SK-N-SH treated with all-trans-retinoic acid at 6 μM for 48 hours (cell line): ENCODE data around the gene FEN1.

ENCODE experiments used
- ATAC-seq: fragments of 200-7000 bp; cut with Tn5 transposase; 3 replicates; pipeline ENCODE4 v1.9.1; 2020; ENCODE audit warnings: mild to moderate bottlenecking, moderate library complexity
- ARNTL ChIP-seq: fragments of 450-650 bp; formaldehyde crosslinking; IDR thresholded peaks from 2 replicates; pipeline ENCODE4 v1.5.0; 2020; ENCODE audit warnings: low read depth, mild to moderate bottlenecking, moderate library complexity, borderline replicate concordance
- BACH2 ChIP-seq: fragments of 250-450 bp; sonication (Bioruptor Pico); IDR thresholded peaks from 2 replicates; pipeline ENCODE4 v1.9.0; 2021; ENCODE audit warnings: mild to moderate bottlenecking, borderline replicate concordance
- CSDC2 ChIP-seq: fragments of 250-450 bp; sonication (Bioruptor Pico); IDR thresholded peaks from 2 replicates; pipeline ENCODE4 v1.5.0; 2020; ENCODE audit warnings: mild to moderate bottlenecking, moderate library complexity
- ESRRG ChIP-seq: fragments of 250-450 bp; sonication (Bioruptor Pico); IDR thresholded peaks from 2 replicates; pipeline ENCODE4 v1.6.1; 2021; ENCODE audit warnings: mild to moderate bottlenecking
- GLIS3 ChIP-seq: fragments of 250-450 bp; sonication (Bioruptor Pico); IDR thresholded peaks from 2 replicates; pipeline ENCODE4 v1.5.0; 2020; ENCODE audit warnings: mild to moderate bottlenecking, moderate library complexity
- ISL1 ChIP-seq: fragments of 250-450 bp; sonication (Bioruptor Pico); IDR thresholded peaks from 2 replicates; pipeline ENCODE4 v2.1.2; 2022; ENCODE audit warnings: mild to moderate bottlenecking, moderate library complexity
- OSR1 ChIP-seq: fragments of 250-450 bp; sonication (Bioruptor Pico); IDR thresholded peaks from 2 replicates; pipeline ENCODE4 v1.8.0; 2022; ENCODE audit warnings: moderate library complexity, mild to moderate bottlenecking, inconsistent platforms
- PPARA ChIP-seq: fragments of 250-450 bp; sonication (Bioruptor Pico); IDR thresholded peaks from 2 replicates; pipeline ENCODE4 v1.5.0; 2020; ENCODE audit warnings: mild to moderate bottlenecking, borderline replicate concordance
- RARB ChIP-seq: fragments of 250-450 bp; sonication (Bioruptor Pico); IDR thresholded peaks from 2 replicates; pipeline ENCODE4 v1.8.0; 2021; ENCODE audit warnings: mild to moderate bottlenecking, moderate library complexity
- SNAI2 ChIP-seq: fragments of 250-450 bp; sonication (Bioruptor Pico); IDR thresholded peaks from 2 replicates; pipeline ENCODE4 v1.5.0; 2020; ENCODE audit warnings: mild to moderate bottlenecking, moderate library complexity
- TOX ChIP-seq: fragments of 250-450 bp; sonication (Bioruptor Pico); IDR thresholded peaks from 2 replicates; pipeline ENCODE4 v1.8.0; 2021; ENCODE audit warnings: mild to moderate bottlenecking, moderate library complexity, borderline replicate concordance
- ZC3H10 ChIP-seq: fragments of 250-450 bp; sonication (Bioruptor Pico); IDR thresholded peaks from 2 replicates; pipeline ENCODE4 v1.5.1; 2021; ENCODE audit warnings: mild to moderate bottlenecking, moderate library complexity
- ZFP3 ChIP-seq: fragments of 250-450 bp; sonication (Bioruptor Pico); IDR thresholded peaks from 2 replicates; pipeline ENCODE4 v1.5.0; 2020; ENCODE audit warnings: mild to moderate bottlenecking, moderate library complexity
- ZFP30 ChIP-seq: fragments of 450-650 bp; formaldehyde crosslinking; IDR thresholded peaks from 2 replicates; pipeline ENCODE4 v1.5.0; 2022; ENCODE audit warnings: mild to moderate bottlenecking, moderate library complexity
- ZNF70 ChIP-seq: fragments of 450-650 bp; formaldehyde crosslinking; IDR thresholded peaks from 2 replicates; pipeline ENCODE4 v1.5.0; 2020; ENCODE audit warnings: mild to moderate bottlenecking, moderate library complexity
- ZNF8 ChIP-seq: fragments of 450-650 bp; formaldehyde crosslinking; IDR thresholded peaks from 2 replicates; pipeline ENCODE4 v1.5.0; 2020; ENCODE audit warnings: mild to moderate bottlenecking, moderate library complexity
- TF ChIP-seq, protein P1 (sequence below): fragments of 250-450 bp; sonication (Bioruptor Pico); IDR thresholded peaks from 2 replicates; pipeline ENCODE4 v1.8.0; 2021; ENCODE audit warnings: low read depth, mild to moderate bottlenecking, moderate library complexity, borderline replicate concordance
- TF ChIP-seq, protein P2 (sequence below): fragments of 250-450 bp; sonication (Bioruptor Pico); IDR thresholded peaks from 2 replicates; pipeline ENCODE4 v1.8.0; 2020; ENCODE audit warnings: mild to moderate bottlenecking, moderate library complexity, borderline replicate concordance
- TF ChIP-seq, protein P3 (sequence below): fragments of 250-450 bp; sonication (Bioruptor Pico); IDR thresholded peaks from 2 replicates; pipeline ENCODE4 v1.5.1; 2020; ENCODE audit warnings: low read depth, mild to moderate bottlenecking, moderate library complexity
- TF ChIP-seq, protein P4 (sequence below): fragments of 250-450 bp; sonication (Bioruptor Pico); IDR thresholded peaks from 2 replicates; pipeline ENCODE4 v1.5.1; 2021; ENCODE audit warnings: mild to moderate bottlenecking, moderate library complexity

FEN1 gene

DNA sequence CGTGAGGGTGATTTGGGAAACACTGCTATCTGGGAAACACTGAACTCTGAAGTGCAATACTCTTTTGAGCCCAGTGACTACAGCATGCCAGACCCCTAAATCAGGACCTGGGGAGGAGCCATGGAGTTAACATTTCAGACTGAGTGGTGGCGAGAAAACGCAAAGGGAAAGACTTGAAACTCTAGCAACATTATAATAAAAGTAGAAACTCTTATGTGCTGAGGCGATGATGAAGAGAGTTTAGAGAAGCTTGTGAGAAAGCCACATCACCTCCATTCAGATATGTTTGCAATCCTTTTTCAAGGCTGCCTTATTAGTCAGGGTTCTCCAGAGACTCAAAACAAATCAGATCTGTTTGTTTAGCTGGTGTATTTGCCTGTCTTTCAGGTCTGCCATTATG is 1.9 kb downstream of the FEN1 start (continued):
- TF ChIP-seq, protein P1, sequence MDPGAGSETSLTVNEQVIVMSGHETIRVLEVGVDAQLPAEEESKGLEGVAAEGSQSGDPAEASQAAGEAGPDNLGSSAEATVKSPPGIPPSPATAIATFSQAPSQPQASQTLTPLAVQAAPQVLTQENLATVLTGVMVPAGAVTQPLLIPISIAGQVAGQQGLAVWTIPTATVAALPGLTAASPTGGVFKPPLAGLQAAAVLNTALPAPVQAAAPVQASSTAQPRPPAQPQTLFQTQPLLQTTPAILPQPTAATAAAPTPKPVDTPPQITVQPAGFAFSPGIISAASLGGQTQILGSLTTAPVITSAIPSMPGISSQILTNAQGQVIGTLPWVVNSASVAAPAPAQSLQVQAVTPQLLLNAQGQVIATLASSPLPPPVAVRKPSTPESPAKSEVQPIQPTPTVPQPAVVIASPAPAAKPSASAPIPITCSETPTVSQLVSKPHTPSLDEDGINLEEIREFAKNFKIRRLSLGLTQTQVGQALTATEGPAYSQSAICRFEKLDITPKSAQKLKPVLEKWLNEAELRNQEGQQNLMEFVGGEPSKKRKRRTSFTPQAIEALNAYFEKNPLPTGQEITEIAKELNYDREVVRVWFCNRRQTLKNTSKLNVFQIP (CRISPR knock-in tag), result no peak
- no peak for TF ChIP-seq GLIS3 (CRISPR knock-in tag)
- no peak for TF ChIP-seq PPARA (CRISPR knock-in tag)
- TF ChIP-seq OSR1 (CRISPR knock-in tag), result no peak
- TF ChIP-seq ZFP30, result no peak
- TF ChIP-seq, protein P2, sequence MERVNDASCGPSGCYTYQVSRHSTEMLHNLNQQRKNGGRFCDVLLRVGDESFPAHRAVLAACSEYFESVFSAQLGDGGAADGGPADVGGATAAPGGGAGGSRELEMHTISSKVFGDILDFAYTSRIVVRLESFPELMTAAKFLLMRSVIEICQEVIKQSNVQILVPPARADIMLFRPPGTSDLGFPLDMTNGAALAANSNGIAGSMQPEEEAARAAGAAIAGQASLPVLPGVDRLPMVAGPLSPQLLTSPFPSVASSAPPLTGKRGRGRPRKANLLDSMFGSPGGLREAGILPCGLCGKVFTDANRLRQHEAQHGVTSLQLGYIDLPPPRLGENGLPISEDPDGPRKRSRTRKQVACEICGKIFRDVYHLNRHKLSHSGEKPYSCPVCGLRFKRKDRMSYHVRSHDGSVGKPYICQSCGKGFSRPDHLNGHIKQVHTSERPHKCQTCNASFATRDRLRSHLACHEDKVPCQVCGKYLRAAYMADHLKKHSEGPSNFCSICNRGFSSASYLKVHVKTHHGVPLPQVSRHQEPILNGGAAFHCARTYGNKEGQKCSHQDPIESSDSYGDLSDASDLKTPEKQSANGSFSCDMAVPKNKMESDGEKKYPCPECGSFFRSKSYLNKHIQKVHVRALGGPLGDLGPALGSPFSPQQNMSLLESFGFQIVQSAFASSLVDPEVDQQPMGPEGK (CRISPR knock-in tag), result no peak

DNA sequence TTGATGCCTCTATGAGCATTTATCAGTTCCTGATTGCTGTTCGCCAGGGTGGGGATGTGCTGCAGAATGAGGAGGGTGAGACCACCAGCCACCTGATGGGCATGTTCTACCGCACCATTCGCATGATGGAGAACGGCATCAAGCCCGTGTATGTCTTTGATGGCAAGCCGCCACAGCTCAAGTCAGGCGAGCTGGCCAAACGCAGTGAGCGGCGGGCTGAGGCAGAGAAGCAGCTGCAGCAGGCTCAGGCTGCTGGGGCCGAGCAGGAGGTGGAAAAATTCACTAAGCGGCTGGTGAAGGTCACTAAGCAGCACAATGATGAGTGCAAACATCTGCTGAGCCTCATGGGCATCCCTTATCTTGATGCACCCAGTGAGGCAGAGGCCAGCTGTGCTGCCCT is 2.7 kb downstream of the FEN1 start:
- no peak for TF ChIP-seq ZNF8
- TF ChIP-seq GLIS3 (CRISPR knock-in tag), result no peak
- TF ChIP-seq, protein P1 (CRISPR knock-in tag), result no peak
- ATAC-seq, result no peak

DNA sequence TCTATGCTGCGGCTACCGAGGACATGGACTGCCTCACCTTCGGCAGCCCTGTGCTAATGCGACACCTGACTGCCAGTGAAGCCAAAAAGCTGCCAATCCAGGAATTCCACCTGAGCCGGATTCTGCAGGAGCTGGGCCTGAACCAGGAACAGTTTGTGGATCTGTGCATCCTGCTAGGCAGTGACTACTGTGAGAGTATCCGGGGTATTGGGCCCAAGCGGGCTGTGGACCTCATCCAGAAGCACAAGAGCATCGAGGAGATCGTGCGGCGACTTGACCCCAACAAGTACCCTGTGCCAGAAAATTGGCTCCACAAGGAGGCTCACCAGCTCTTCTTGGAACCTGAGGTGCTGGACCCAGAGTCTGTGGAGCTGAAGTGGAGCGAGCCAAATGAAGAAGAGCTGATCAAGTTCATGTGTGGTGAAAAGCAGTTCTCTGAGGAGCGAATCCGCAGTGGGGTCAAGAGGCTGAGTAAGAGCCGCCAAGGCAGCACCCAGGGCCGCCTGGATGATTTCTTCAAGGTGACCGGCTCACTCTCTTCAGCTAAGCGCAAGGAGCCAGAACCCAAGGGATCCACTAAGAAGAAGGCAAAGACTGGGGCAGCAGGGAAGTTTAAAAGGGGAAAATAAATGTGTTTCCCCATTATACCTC is 3.3 kb downstream of the FEN1 start:
- no peak for TF ChIP-seq ZFP3 (CRISPR knock-in tag)
- no peak for ATAC-seq

DNA sequence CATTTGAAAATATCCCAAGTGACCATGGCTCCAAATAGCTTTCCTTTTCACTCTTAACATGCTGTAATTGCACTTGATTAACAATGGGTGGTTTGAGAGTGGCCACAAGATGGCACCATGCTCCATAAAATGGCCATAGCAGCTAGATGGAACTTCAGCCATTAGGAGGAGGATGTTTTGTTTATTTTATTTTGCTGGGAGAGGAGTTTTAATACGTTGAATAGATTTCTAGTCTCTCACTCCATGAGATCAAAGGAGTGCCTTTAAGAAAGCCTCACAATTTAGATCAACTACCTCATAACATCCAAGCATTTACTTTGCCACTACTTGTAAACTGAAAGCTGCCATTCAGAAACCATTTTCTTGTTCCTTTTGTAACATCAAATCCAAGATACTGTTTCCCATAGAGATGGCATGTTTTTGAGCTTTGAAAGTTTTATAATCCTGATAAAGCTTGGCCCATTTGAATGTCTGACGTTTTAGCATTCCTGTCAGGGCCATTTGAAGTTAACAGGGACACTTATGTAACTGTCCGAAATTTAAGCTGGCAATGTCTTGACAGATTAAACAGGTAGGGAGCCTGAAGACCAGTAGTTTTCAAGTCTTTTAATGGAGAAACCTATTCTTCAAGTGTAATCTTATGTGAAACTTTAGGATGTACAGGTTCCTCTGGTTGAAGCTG is 4.7 kb downstream of the FEN1 start:
- peak; percentile 54 for ATAC-seq

DNA sequence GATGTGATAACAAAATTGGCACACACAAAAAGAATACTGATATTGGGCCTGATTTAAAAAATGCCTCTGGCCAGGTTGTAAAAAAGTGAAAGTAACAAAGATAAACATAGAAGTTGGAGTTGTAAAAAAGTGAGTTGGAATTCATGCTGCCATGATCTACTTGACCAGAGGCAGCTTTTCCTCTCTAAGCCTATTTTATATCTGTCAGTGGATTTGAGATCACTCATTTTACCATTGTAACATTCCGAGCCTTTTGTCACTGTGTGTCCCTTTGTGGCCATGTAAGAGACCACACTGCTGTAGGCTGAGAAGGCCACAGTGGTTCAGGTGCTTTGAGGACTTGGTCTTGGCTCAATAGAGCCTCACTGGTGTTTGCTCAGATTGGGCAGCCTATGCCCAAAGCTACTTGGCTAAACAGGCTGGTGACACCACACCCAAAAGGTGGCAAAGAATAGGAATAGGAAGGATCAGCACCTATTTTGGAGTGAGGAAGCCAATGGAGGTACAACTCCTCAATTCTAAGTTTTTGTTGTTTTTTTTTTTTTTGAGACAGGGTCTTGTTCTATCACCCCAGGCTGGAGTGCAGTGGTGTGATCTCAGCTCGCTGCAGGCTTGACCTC is 7.1 kb downstream of the FEN1 start:
- no peak for ATAC-seq

More for the DNA sequence above, 4.7 kb downstream of the FEN1 start:
- TF ChIP-seq PPARA (CRISPR knock-in tag), result no peak
- no peak for TF ChIP-seq ISL1 (CRISPR knock-in tag)
- no peak for TF ChIP-seq ESRRG
- TF ChIP-seq, protein P3, sequence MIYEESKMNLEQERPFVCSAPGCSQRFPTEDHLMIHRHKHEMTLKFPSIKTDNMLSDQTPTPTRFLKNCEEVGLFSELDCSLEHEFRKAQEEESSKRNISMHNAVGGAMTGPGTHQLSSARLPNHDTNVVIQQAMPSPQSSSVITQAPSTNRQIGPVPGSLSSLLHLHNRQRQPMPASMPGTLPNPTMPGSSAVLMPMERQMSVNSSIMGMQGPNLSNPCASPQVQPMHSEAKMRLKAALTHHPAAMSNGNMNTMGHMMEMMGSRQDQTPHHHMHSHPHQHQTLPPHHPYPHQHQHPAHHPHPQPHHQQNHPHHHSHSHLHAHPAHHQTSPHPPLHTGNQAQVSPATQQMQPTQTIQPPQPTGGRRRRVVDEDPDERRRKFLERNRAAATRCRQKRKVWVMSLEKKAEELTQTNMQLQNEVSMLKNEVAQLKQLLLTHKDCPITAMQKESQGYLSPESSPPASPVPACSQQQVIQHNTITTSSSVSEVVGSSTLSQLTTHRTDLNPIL (CRISPR knock-in tag), result no peak
- TF ChIP-seq RARB (CRISPR knock-in tag), result no peak
- no peak for TF ChIP-seq ZNF70 (CRISPR knock-in tag)
- no peak for TF ChIP-seq CSDC2 (CRISPR knock-in tag)
- TF ChIP-seq, protein P2 (CRISPR knock-in tag), result no peak
- TF ChIP-seq ZNF8, result no peak
- no peak for TF ChIP-seq BACH2 (CRISPR knock-in tag)

More for the DNA sequence above, 7.1 kb downstream of the FEN1 start:
- no peak for TF ChIP-seq ARNTL (CRISPR knock-in tag)
- TF ChIP-seq SNAI2 (CRISPR knock-in tag), result no peak
- no peak for TF ChIP-seq TOX
- TF ChIP-seq, protein P4, sequence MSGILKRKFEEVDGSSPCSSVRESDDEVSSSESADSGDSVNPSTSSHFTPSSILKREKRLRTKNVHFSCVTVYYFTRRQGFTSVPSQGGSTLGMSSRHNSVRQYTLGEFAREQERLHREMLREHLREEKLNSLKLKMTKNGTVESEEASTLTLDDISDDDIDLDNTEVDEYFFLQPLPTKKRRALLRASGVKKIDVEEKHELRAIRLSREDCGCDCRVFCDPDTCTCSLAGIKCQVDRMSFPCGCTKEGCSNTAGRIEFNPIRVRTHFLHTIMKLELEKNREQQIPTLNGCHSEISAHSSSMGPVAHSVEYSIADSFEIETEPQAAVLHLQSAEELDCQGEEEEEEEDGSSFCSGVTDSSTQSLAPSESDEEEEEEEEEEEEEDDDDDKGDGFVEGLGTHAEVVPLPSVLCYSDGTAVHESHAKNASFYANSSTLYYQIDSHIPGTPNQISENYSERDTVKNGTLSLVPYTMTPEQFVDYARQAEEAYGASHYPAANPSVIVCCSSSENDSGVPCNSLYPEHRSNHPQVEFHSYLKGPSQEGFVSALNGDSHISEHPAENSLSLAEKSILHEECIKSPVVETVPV (CRISPR knock-in tag), result no peak
- TF ChIP-seq ZC3H10 (CRISPR knock-in tag), result no peak
